Neural progenitor cell (in vitro differentiated cells): ENCODE measurements around the gene CNTN5.

Source experiments
- CTCF ChIP-seq: fragments of 200-600 bp; sonication (generic); IDR thresholded peaks from 2 replicates; pipeline ENCODE4 v1.5.1; 2017; ENCODE audit warnings: antibody characterized with exemption, mild to moderate bottlenecking
- EZH2 ChIP-seq: fragments of 200-600 bp; sonication (generic); IDR thresholded peaks from 2 replicates; pipeline ENCODE4 v1.6.1; 2017; ENCODE audit warnings: antibody characterized with exemption, mild to moderate bottlenecking, moderate library complexity
- EZH2phosphoT487 ChIP-seq: fragments of 200-600 bp; sonication (generic); IDR thresholded peaks from 2 replicates; pipeline ENCODE4 v1.6.1; 2017; ENCODE audit warnings: antibody characterized with exemption

- TF ChIP-seq CTCF, result no peak
- no peak for TF ChIP-seq EZH2
- no peak for TF ChIP-seq EZH2phosphoT487
Measured at GRCh38 chr11:99592266-99592665, 571.5 kb downstream of the CNTN5 start.
